GM18505 (cell line): Measurements from ENCODE around the gene P2RX3.
"Not testable (repeated sequence)": the region's sequence is repeated elsewhere in the genome, so short reads cannot be mapped to it uniquely, and the experiment has no call there.

ENCODE experiments used
- ATAC-seq: cut with Tn5 transposase; IDR thresholded peaks from one replicate; pipeline ENCODE4 v1.9.1; 2021; ENCODE audit not compliant: unreplicated experiment
- POLR2A ChIP-seq: IDR thresholded peaks from 4 replicates; pipeline ENCODE4 v1.6.1; 2011; ENCODE audit warnings: borderline replicate concordance; ENCODE audit not compliant: insufficient read depth, insufficient read length; ENCODE audit errors: extremely low read depth

P2RX3 gene

GRCh38 chr11:57325735-57326048 lies 12.5 kb upstream of the P2RX3 start:
- ATAC-seq = no peak

GRCh38 chr11:57327721-57328120 lies 10.4 kb upstream of the P2RX3 start:
- TF ChIP-seq POLR2A = no peak
- ATAC-seq = no peak

More at GRCh38 chr11:57325735-57326048, 12.5 kb upstream of the P2RX3 start:
- TF ChIP-seq POLR2A = no peak

DNA sequence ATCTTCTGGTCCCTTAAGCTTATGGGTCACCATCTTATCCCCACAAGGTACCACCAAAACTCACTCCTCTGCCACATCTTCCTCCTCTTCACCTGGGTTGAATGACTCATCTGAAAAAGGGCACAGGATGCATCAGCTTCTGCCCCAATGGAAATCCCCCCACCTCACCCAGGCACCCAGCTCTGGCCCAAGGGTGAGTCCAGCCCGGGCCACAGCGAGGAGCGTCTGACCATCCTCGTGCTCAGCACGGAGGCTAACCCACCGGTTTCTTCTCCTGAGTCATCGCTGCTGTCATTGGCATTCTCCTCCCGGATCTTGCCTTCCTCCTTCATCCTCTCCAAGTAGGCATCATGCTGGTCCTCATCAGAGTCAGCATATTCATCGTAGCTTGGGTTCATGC lies 8.1 kb upstream of the P2RX3 start:
- ATAC-seq = no peak
- no peak for TF ChIP-seq POLR2A

GRCh38 chr11:57331720-57332119 lies 6.4 kb upstream of the P2RX3 start:
- TF ChIP-seq POLR2A = no peak
- no peak for ATAC-seq

- ATAC-seq = no peak
These were observed 5.3 kb upstream of the P2RX3 start for GRCh38 chr11:57332694-57333440.

DNA sequence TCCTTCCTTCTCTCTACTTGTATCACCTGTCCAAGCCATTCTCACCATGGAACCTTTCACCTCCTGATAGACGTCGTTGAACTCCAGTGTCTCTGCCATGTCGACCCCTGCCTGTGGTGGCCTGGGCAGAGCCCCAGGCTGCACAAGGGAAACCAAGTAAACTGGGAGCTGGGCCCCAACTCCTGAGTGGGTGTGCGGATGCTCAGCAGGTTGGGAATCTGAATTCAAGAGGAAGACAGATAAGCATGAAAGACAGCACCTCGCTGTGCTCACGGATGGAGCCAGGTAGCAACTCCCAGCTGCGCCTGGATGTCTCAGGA lies 3.2 kb upstream of the P2RX3 start:
- TF ChIP-seq POLR2A = no peak
- peak; percentile 1 for ATAC-seq

More at GRCh38 chr11:57332694-57333440, 5.3 kb upstream of the P2RX3 start:
- no peak for TF ChIP-seq POLR2A

GRCh38 chr11:57335343-57336110 lies 2.6 kb upstream of the P2RX3 start, which contains the start of gene SSRP1:
Gene SSRP1 (minus strand): TSS chr11:57335892. CDS start chr11:57335121, 771 bp downstream.
- peak; percentile 82 for TF ChIP-seq POLR2A
- ATAC-seq = peak; percentile 99

GRCh38 chr11:57336111-57336666 lies 2.0 kb upstream of the P2RX3 start:
- no peak for ATAC-seq
- no peak for TF ChIP-seq POLR2A

- ATAC-seq = not testable (repeated sequence)
These were observed 1.3 kb upstream of the P2RX3 start for GRCh38 chr11:57336856-57337255.

DNA sequence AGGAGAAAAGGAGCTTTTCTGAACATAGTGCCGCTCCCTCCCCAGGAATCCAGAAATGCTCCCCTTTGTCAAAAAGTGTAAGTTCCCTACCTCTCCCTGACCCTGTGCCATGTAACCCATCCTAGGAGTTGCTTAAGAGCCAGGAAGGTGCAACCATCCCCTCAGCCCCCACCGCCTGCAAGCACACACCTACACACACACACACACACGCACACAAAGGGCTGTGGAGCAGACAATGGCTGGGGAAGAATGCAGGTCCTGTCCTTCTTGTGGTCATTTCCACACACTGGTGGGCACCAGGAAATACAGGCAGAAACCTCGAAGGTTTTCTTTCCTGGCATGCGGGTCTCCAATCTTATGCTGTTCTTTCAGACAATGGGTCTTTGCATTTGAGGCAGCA lies 1.2 kb downstream of the P2RX3 start:
- TF ChIP-seq POLR2A = no peak
- no peak for ATAC-seq

GRCh38 chr11:57340039-57340615 lies 2.0 kb downstream of the P2RX3 start:
- no peak for TF ChIP-seq POLR2A
- ATAC-seq = no peak

DNA sequence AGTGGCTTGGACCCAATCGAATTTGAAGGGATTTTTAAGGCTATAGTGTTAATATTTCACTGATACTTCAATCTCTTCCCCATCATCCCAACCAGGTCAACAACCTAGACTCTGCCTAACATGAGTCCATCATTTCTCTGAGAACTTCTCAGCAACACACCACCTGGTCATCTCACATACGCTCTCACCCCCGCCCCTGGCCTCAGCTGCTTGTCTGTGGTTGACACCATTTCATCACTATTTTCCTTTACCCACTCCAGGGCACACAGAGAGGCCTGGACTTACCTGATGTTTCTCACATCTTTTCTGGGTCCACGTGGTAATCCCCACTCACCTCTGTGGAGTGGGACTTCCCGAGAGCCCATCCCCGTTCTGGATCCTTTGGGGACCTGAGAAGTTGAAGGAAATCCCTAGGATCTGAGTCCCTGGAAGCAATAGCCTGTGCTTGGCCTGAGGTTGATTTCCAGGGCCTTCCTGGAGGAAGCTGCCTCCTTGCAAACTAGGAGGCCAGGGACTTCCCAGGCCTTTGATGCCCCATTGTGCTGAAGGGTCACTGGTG lies 3.2 kb downstream of the P2RX3 start:
- no peak for TF ChIP-seq POLR2A
- ATAC-seq = no peak

- no peak for ATAC-seq
- no peak for TF ChIP-seq POLR2A
These were observed 4.5 kb downstream of the P2RX3 start for GRCh38 chr11:57342702-57343101.
